ENCODE data around the gene GATA3.
"Not testable (repeated sequence)": the region's sequence is repeated elsewhere in the genome, so short reads cannot be mapped to it uniquely, and the experiment has no call there.

The GATA3 gene

DNA sequence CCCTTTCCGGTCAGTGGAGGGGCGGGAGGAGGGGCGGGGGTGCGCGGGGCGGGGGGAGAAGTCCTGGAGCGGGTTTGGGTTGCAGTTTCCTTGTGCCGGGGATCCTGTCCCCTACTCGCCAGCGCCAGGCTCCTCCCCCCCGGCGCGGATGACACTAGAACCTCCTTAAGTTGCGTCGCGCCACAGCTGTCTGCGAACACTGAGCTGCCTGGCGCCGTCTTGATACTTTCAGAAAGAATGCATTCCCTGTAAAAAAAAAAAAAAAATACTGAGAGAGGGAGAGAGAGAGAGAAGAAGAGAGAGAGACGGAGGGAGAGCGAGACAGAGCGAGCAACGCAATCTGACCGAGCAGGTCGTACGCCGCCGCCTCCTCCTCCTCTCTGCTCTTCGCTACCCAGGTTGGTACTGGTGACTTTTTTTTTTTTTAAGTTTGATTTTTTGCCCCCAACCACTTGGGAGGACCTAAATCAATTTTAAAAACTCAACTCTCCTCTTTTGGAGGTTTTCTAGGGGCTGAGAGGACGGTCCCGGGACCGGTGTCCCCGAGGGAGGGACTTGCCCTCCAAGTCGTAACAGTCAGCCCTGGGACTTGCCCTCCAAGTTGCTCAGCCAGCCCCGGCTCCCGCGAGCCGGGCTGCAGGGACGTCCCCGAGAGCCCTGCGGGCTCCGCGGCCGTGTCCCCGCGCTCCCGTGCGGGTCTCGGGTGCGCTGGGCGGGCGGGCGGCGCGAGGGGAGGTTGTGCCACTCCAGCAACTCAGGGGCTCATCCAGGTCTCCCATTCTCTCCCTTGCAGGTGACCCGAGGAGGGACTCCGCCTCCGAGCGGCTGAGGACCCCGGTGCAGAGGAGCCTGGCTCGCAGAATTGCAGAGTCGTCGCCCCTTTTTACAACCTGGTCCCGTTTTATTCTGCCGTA lies at the start of gene GATA3:
TSS of gene GATA3 (plus strand) at position 195 of the 914 bp plus-strand sequence. CDS start 968 bp downstream, outside the sequence.
- peak; percentile 98 for DNase-seq

GRCh38 chr10:8006274-8006999 lies 48.1 kb upstream of the GATA3 start:
- no peak for DNase-seq

GRCh38 chr10:8009031-8009430 lies 45.5 kb upstream of the GATA3 start:
- no peak for DNase-seq

DNA sequence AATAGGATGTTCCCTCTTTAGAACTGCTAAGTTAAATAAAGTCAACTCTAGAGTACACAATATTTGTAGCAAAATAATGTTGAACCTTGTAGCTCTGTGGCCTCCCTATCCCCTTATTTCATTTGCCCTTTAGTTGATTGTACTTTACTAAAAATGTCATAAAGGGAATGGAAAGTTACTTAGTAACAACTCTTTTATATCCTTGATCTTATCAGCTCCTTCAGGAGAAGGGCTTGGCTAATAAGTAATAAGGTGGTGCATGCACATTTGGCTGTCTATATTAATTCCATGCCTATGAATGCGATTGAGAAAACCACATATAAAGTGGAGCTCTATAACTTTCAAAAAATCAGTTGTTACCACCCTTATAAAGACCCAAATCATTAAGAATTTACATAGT lies 41.5 kb upstream of the GATA3 start:
- DNase-seq = no peak

GRCh38 chr10:8013619-8014018 lies 40.9 kb upstream of the GATA3 start:
- DNase-seq = no peak

DNA sequence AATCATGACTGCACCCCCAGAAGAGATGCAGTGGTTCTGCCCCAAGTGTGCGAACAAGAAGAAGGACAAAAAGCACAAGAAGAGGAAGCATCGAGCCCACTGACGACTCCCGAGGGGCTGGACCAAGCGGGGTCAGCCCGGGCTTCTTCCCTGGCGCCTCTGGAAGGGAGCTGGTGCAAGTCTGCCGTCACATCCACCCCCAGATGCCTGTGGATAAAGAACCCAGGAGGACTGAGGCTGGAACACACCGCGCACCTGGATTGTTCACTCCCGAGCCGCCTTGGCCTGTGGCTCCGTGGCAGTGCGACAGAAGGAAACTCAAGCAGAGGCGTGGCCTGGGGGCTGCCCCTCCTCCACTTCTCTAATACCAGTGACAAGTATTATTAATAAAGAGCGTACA lies 39.8 kb upstream of the GATA3 start:
- DNase-seq = no peak

GRCh38 chr10:8017277-8017676 lies 37.2 kb upstream of the GATA3 start:
- no peak for DNase-seq

DNA sequence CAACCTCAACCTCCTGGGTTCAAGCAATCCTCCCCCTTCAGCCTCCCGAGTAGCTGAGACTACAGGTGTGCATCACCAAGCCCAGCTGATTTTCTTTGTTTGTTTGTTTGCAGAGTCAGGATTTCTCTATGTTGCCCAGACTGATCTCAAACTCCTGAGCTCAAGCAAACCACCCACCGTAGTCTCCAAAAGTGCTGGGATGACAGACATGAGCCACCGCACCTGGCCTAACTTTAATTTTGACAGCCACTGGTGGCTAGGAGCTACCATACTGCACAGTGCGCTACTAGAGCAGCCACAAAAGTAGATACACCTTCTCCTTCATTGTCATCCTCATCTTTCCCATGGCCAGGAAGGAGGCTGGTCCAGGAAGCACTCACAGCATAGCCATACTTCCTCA lies 31.2 kb upstream of the GATA3 start:
- no peak for DNase-seq

DNA sequence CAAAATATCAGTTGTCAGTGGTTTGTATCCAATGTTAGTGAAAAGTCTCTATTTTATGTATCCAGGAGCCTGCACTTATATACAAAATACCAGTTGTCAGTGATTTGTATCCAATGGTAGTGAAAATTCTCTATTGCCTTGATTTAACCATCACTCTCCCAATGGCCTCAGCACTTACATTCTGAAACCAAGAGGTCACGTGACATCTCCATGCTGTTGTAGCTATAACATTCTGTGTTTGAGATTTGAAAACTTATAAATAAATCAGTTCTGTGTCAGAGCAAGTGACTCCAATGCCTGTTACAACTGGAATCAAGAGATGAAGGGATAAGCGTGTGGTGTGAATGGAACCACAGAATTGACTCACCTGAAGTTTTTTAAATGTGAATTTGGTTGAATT lies 30.6 kb upstream of the GATA3 start:
- no peak for DNase-seq

DNA sequence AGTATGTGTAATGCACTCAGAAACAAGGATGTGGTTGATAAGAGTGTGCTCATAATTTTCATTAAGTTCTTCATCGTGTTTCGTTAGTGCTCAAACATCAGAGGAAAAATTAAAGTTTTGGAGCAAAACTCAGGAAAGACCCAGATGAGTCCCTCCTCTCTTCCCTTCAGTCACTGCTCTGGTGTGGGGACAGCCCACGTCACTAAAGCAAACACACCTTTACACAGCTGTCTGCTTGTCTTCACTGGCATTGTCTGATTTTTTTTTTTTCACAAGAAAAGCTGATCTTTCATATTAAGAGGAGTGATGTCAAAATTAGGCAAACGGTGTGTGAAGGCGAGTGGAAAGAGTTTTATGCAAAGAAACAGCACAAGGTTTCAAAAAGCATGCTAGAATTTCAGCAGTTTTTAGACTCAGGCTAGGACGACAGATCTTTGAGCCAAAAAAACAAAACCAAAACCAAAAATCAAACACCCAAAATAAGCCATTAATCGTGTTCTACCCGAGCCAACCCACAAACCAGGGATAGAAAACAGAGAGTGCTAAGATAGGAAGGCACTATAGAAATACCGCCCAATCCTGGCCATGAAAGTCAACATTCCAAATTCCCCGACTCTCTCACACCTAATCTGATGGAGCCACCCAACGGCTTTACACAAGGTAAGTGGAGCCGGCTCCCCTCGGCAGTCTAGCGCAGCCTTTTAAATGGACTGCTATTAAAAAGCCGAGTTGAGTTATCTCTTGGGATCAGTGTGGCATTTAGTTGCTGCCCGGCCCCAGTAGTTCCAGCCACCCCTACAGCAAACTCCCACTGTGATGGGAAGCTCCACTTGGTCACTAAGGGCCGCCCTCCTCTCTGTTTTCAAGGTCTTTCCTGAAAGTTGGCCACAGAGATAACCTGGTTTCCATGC lies 27.9 kb upstream of the GATA3 start:
- DNase-seq = no peak

GRCh38 chr10:8031211-8031610 lies 23.3 kb upstream of the GATA3 start:
- not testable (repeated sequence) for DNase-seq

GRCh38 chr10:8032558-8032957 lies 21.9 kb upstream of the GATA3 start:
- no peak for DNase-seq

DNA sequence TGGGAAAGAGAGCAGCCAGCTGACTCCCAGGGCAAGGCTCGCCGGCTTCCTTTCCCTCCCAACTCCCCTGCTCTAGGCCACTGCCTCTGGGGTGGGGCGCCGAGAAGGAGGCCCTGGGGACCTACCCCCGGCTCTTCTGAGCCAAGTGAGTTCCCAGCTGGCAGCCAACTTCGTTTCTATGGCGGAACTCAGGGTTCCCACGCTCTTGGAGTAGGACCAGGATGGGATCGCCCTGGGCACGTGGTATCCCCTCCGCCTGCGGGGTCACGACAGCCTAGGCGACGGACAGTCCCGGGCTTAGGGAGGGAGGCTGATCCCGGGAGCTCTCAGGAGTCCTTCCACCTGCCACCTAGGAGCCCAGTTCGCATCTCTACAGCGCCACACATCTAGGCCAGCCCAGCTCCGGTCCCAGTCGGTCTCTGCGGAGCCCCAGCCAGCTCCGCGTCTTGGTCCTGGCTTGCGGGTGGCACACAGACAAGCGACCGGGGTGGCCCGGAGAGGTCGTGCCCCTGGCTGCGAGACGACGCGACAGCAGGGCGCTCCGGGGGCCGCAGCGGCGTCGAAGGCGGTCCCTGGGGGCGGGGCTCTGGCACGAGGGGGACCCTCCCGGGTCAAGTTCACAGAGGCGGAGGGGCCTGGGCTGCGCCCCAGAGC lies 20.5 kb upstream of the GATA3 start:
- DNase-seq = no peak

GRCh38 chr10:8034466-8035005 lies 20.0 kb upstream of the GATA3 start:
- no peak for DNase-seq

DNA sequence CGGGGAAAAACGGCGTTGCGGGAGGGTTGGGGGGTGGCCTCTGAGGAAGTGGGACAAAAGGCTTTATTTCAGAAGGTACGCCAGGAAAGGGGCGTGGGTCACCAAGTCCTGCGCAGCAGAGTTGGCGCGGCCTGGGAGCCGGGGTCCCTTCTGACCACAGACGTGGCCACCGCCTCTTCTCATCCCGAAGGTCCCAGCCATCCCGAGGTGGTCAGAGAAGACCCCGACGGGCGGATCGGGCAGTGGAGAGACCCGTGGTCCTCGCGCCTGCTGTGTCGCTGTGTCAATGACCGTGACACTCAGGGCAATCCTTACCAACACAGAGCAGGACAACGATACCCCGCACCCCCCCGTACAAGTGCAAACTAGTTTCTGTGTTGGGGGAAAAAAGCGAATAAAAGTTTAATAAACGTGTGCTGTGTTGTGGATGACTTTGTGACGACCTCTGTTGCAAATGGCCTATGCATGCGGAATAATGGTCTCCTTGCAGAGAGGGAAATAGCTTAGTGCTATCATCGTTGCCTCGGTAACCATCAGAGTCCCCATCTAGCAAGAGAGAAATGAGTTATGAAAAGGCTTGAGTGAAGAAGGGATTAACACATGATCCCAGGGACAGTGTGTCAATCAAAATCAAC lies 19.4 kb upstream of the GATA3 start:
- DNase-seq = no peak

- no peak for DNase-seq
These were observed 18.6 kb upstream of the GATA3 start for GRCh38 chr10:8035641-8036470.

DNA sequence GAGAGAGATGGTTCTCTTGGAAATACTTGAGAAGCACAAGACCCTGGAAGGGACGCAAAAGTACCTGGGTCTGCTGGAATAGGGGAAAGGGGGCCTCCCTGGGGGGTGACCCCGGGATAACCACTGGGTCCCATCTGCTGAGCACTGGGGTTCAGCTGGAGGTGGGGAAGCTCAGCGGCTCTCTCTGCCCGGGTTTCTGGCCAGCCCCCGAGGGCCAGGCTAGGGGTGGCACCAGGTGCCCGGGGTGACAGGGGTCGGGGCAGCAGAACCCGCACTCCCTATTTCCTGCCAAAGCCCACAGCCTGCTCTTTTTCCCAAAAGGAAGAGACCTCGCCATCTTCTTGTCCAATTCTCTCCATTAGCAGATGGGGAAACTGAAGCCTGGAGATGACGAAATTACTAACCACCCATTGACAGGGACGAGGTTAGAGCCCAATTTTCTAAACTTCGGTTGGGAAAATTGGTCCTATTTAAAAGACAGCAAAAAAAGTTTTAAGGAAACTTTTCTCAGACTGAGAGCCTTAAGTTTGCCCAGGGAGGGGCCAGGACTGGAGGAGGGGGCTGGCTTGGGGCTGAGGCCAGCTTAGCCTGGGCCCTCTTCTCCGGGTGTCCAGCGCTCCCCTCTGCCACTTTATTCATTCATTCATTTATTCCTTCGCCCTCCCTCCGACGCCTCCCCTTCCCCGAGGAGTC lies 17.8 kb upstream of the GATA3 start:
- no peak for DNase-seq

GRCh38 chr10:8037199-8037801 lies 17.2 kb upstream of the GATA3 start:
- DNase-seq = no peak

Measured in islet precursor cell (in vitro differentiated cells).